HG02623 (cell line): Measurements from ENCODE around the gene KLK1.
"Not testable (repeated sequence)": the region's sequence is repeated elsewhere in the genome, so short reads cannot be mapped to it uniquely, and the experiment has no call there.

Source experiments
- ATAC-seq: cut with Tn5 transposase; IDR thresholded peaks from one replicate; pipeline ENCODE4 v1.9.1; 2021; ENCODE audit warnings: moderate library complexity; ENCODE audit not compliant: unreplicated experiment

Gene KLK1

DNA sequence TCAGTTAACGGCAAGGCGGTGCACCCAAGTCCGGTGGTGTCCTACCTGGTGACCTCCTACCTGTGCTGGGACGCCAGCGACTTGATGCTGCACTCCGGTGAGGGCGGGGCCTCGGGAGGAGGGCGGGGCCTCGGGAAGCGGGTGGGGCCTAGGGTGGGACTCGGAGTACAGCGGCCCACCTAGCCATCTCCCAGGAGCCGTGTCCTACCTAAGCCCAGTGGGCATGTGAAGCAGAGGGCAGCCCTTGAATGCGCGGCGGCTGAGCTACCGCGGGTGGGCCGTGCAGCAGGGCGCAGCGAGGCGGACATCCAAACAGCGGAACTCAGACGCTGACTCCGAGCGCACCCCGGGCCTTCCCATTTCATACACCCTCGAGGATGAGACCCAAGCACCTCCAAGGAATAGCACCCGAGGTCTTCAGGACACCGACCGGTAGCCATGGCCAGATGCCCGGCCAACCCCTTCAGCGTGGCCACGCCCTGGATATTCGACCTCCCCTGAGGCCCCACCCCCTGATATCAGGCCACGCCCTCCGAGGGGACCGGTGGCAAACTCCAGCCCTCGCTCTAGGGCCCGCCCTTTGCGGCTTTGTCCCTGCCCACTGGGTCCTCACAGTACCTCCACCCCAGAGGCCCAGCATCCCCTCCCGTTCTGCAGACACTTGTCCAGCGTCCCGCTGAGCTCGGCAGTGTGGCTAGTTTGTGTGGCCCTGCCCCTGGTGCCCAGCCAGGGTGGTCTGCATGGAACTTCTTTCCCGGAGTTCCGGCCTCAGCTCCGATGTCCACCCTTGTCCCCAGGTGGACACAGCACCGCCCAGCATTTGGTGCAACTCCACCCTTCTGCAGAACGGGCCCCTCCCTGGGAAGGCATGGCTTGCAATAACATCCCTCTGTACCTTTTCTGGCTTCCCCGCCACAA is 5.4 kb downstream of the KLK1 start:
- ATAC-seq, result peak; percentile 46

- no peak for ATAC-seq
Measured at GRCh38 chr19:50815439-50815838, 8.1 kb downstream of the KLK1 start.

DNA sequence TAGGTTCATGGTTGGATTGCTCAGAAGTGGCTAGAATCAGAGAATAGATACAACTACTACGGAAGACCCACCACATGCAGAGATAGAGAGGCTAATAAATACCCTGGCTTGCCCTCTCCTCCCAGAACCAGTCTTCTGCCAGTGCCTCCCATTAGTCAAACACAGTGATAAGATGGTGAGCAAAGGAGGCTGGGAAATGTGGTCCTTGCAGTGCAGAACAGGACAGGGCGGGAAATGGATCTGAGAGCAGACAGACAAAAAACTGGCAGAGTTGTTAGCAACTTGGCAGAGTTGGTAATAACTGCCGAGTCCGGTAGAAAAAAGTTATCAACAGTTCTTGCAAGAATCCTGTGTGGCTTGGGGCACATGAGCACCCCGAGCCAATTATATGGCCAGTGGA is 8.7 kb downstream of the KLK1 start:
- no peak for ATAC-seq

DNA sequence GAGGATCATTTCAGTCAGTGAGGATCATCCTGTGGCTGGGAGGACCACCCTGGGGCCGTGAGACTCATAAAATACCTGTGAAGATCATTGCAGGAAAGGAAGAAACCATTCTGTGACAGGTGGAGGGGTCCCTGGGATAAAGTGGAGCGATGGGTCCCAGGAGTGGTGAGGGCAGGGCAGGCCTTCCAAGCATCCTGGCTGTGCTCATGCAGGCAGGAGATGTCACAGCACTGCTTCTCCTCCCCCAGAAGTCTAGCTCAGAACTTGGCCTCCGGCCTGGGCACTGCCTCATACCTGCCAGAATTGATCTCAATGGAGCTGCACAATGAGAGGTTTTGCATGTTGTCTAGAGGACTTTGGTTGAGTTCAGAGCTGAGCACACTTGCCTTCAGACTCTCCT is 11.1 kb downstream of the KLK1 start:
- ATAC-seq, result no peak

DNA sequence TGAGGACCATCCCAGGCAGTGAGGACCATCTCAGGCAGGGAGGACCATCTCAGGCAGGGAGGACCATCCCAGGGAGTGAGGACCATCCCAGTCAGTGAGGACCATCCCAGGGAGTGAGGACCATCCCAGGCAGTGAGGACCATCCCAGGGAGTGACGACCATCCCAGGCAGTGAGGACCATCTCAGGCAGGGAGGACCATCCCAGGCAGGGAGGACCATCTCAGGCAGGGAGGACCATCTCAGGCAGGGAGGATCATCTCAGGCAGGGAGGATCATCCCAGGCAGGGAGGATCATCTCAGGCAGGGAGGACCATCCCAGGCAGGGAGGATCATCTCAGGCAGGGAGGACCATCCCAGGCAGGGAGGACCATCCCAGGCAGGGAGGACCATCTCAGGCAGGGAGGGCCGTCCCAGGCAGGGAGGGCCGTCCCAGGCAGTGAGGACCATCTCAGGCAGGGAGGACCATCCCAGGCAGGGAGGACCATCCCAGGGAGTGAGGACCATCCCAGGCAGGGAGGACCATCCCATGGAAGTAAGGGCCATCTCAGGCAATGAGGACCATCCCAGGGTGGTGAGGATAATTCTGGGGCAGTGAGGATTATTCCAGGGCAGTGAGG is 11.9 kb downstream of the KLK1 start:
- ATAC-seq, result not testable (repeated sequence)

GRCh38 chr19:50808856-50809255 is 14.7 kb downstream of the KLK1 start:
- ATAC-seq, result no peak

DNA sequence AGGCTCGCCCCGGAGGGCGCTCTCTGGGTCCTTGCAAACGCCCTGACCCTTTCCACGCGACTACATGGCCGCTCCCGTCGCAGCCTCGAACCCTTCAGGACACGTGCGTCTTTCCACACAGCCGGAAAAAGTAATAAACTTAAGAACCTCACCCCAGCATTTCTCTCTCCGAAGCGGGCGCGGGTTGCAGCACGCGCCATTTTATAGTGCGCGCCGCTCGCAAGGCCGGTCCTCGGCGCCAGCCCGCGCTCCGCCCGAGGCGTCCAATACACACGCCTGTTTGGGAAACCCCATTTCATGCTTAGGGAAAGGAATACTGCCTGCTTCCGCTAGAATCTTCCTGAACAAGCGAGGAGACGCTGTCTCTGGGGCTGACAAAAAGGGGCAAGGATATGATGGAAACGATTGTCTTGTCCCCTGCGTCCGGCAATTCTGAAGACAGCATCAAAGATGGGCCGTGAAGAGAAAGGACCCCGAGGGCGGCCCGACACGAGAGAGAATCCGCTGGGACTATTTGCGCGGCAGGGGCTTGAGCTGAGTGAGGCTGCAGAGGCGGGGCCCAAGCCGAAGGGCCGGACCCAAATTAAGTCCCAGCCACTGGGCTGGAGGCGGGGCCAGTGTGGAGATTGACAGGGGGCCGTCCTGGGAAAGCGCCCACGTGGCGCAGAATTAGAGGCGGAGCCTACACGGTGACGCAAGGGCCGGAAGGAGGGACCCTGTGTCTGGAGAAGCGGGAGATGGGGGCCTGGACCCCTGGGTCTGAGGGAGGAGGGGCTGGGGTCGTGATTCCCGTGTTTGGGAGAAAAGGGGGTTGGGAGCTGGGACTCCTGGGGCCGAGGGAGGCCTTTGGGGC is 18.9 kb downstream of the KLK1 start:
- peak; percentile 84 for ATAC-seq

- ATAC-seq, result peak; percentile 1
Measured at GRCh38 chr19:50803633-50804419, 19.8 kb downstream of the KLK1 start.

DNA sequence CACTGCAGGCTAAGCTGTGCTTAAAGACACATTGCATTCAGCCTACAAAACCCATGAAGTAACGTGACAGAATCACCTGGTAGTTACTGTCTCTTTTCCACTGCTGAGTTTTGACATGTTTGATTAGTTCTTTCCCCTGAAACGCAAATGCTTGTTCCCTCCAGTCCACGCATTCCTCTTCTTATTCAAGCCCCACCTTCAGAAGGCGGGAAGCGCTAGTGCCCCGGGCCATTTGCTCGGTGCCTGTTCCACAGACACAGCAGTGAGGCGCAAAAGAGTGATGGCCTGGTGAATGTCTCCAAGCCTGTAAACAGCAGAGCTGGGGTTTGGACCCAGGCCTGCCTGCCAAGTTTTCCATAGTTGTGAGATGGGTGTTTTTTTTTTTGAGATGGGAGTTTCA is 22.5 kb downstream of the KLK1 start:
- ATAC-seq, result no peak

- no peak for ATAC-seq
Measured at GRCh38 chr19:50799547-50799851, 24.1 kb downstream of the KLK1 start.

- ATAC-seq, result no peak
Measured at GRCh38 chr19:50798659-50799546, 24.7 kb downstream of the KLK1 start.

DNA sequence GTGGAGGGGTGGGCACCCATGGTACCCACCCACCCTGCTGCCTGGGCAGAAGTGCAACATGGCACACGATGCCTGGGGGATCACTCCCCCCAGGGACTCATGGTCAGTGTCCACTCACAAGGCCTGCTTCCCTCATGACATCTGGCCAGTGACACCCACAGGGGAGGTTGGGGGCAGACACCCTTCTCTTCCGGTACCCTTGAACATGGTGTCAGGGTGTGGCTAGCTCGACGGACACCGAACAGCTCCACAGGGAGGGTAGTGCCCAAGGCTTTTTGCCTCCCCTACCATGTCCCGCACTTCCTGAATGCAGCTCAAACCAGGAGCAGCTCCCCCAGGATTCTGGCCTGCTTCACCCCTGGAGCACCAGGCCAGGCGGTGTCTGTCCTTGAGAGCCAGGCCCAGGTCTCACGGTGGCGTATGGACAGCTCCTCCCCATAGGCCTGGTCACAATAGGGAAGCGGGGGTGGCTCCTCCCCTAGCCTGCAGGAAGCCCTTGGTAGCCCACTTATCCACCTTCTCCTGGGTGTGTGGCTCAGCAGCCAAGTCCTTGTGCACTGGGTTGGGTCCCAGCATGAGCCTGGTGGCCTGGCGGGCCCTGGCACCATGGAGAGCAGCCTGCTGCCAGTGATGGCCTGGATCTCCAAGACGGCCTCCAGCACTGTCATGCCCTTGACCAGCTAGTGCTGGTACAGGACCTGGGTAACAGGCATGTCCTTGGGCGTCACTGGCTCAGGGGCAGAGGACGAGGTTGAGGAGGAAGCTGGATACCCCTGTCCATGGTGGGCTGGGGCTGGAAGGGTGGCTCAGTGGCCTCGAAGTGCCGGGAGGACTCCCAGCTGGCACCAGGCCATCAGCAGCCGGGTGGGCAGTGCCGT is 25.6 kb downstream of the KLK1 start:
- no peak for ATAC-seq

DNA sequence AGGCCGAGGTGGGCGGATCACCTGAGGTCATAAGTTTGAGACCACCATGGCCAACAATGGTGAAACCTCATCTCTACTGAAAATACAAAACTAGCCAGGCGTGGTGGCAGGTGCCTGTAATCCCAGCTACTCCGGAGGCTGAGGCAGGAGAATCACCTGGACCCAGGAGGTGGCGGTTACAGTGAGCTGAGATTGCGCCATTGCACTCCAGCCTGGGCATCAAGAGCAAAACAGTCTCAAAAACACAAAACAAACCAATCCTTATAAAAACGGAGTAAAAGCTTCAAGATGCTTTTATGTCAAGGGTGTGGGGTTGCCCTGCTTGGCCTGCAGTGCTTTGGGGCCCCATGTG is 26.2 kb downstream of the KLK1 start:
- ATAC-seq, result no peak

- no peak for ATAC-seq
Measured at GRCh38 chr19:50796634-50797428, 26.8 kb downstream of the KLK1 start.

DNA sequence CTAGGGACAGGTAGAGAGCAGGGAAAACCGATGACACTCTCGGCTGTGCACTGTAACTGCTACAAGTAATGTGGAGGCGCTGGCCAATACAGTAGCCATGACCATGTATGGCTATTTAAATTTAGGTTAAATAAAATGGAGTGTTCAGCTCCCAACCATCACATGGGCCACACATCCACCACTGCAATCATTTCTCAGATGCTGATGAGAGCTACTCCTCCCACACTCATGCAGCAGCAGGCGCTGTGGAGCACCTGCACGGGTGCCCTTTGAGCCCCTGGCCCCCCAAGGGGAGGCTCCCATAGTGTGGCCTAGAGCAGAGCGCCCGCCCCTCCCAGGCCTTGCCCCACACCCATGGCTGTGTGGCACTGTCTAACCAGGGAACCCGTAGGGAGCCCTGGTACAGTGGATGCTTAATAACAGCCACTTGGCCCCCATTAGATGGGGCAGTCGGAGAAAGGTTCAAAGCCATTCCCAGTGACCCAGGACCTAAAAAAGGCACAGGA is 27.4 kb downstream of the KLK1 start:
- no peak for ATAC-seq

DNA sequence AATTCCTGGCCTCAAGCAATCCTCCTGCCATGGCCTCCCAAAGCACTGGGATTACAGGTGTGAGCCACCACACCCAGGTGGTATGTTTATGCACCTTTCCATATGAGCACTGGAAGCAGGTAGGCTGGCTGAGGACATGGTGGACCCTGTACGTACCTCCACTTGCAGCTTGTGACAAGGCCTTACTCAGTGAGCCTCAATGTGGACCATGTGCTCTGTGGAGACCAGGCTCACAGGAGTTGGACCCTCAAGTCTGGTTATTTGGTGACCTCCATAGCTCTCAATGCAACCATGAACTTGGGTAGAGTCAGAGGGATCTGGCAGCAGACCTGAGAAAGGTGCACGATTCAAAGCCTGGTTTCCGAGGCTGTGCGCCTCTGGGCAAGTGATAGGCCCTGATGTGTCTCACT is 27.9 kb downstream of the KLK1 start:
- no peak for ATAC-seq

GRCh38 chr19:50794876-50795663 is 28.5 kb downstream of the KLK1 start:
- no peak for ATAC-seq
